PFSK-1 (cell line): ENCODE measurements around the gene MOGAT3.
A peak's percentile ranks its signal among the peaks of the same experiment; 100 is the strongest.

Source experiments
- POLR2AphosphoS5 ChIP-seq: IDR thresholded peaks from 2 replicates; pipeline ENCODE4 v1.6.1; 2012; ENCODE audit warnings: low read depth, mild to moderate bottlenecking, control low read depth, low read length, moderate library complexity
- REST ChIP-seq, 2 experiments: IDR thresholded peaks; 2 replicates each; pipeline versions ENCODE4 v1.6.1 to v1.8.0; 2011 to 2012; ENCODE audit warnings: low read depth in 2 of 2, low read length in 2 of 2, control low read depth in 1 of 2, inconsistent platforms in 1 of 2, mild to moderate bottlenecking in 1 of 2, moderate library complexity in 1 of 2; ENCODE audit not compliant: insufficient read depth in 1 of 2
- SIN3A ChIP-seq: IDR thresholded peaks from 2 replicates; pipeline ENCODE4 v1.6.1; 2012; ENCODE audit warnings: mild to moderate bottlenecking, low read length, moderate library complexity, borderline replicate concordance; ENCODE audit not compliant: insufficient read depth
- TAF1 ChIP-seq: IDR thresholded peaks from 2 replicates; pipeline ENCODE4 v1.6.1; 2012; ENCODE audit warnings: low read length, control low read depth, borderline replicate concordance; ENCODE audit not compliant: insufficient read depth

- TF ChIP-seq POLR2AphosphoS5, result peak; percentile 74
- TF ChIP-seq REST (IDR thresholded peaks at IDR 0.05; ENCODE audit: insufficient read depth in 1 of 2, low read depth in 2 of 2, low read length in 2 of 2), result peak in 1 of 2 experiments; percentile 20; a peak in 1 of 4 replicates
- TF ChIP-seq TAF1, result 0 out of 2 replicates have a peak, but pooled peaks have one; percentile 52
- peak; percentile 96; the same call in 1 of the 2 replicates for TF ChIP-seq SIN3A
These were observed 16.8 kb upstream of the MOGAT3 start, which contains the start of the genes PLOD3 and ZNHIT1 for GRCh38 chr7:101217388-101218235.
